GM06990 (cell line): ENCODE measurements around the gene RHBDF1.

Experiments
- DNase-seq: peaks from one replicate; pipeline ENCODE4 v3.0.0-alpha.2; 2011; ENCODE audit not compliant: insufficient read length; ENCODE audit errors: extremely low read depth
- H3K27me3 ChIP-seq: replicated peaks from 2 replicates; pipeline ENCODE4 v1.6.0; 2011; ENCODE audit warnings: low read length; ENCODE audit not compliant: control insufficient read depth, insufficient read depth
- H3K36me3 ChIP-seq: 2 replicates; pipeline ENCODE4 v1.5.1; 2011; ENCODE audit warnings: low read length; ENCODE audit not compliant: control insufficient read depth, insufficient read depth
- H3K4me3 ChIP-seq: replicated peaks from 2 replicates; pipeline ENCODE4 v1.5.1; 2011; ENCODE audit warnings: low read depth, mild to moderate bottlenecking, control low read depth, low read length
- CTCF ChIP-seq: IDR thresholded peaks from 2 replicates; pipeline ENCODE4 v1.5.1; 2011; ENCODE audit warnings: low read length, control low read depth, mild to moderate bottlenecking, inconsistent platforms; ENCODE audit not compliant: insufficient read depth, poor library complexity, severe bottlenecking

The RHBDF1 gene

GRCh38 chr16:100989-101388, 28.6 kb upstream of the RHBDF1 start:
- no peak for DNase-seq
- Histone ChIP-seq H3K4me3 (no peak overlapping the region), H3K36me3 (peaks cover 31% of the 10 kb centered on the region), H3K27me3 (no peaks in the 10 kb centered on the region)
- TF ChIP-seq CTCF = no peak

GRCh38 chr16:97822-98221, 25.4 kb upstream of the RHBDF1 start:
- no peak for TF ChIP-seq CTCF
- DNase-seq = no peak
- Histone ChIP-seq H3K4me3 (no peak overlapping the region), H3K27me3 (no peaks in the 10 kb centered on the region), H3K36me3 (peaks cover 26% of the 10 kb centered on the region)

- H3K27me3 ChIP-seq = no peaks in the 10 kb centered on the region
- TF ChIP-seq CTCF = peak; percentile 100
- H3K4me3 ChIP-seq = no peak overlapping the region
- peak; percentile 87 for DNase-seq
- H3K36me3 ChIP-seq = peaks cover 21% of the 10 kb centered on the region
Measured at GRCh38 chr16:96935-97381, 24.5 kb upstream of the RHBDF1 start.

- Histone ChIP-seq H3K27me3 (no peaks in the 10 kb centered on the region), H3K4me3 (no peak overlapping the region), H3K36me3 (peaks cover 18% of the 10 kb centered on the region)
- TF ChIP-seq CTCF = no peak
- DNase-seq = no peak
Measured at GRCh38 chr16:94918-95265, 22.5 kb upstream of the RHBDF1 start.

GRCh38 chr16:92431-93339, 20.3 kb upstream of the RHBDF1 start:
- no peak for TF ChIP-seq CTCF
- Histone ChIP-seq H3K4me3 (no peak overlapping the region), H3K36me3 (peaks cover 25% of the 10 kb centered on the region), H3K27me3 (no peaks in the 10 kb centered on the region)
- DNase-seq = no peak
